AG09309 (cell line): Measurements from ENCODE around the gene SAMM50.

Source experiments
- DNase-seq: peaks from one replicate; pipeline ENCODE4 v3.0.0-alpha.2; 2010; ENCODE audit warnings: low read depth
- H3K4me3 ChIP-seq: 2 replicates; pipeline ENCODE4 v1.5.1; 2011; ENCODE audit warnings: mild to moderate bottlenecking, low read depth, low read length, moderate library complexity; ENCODE audit not compliant: control insufficient read depth
- TF ChIP-seq, protein P1 (sequence below): IDR thresholded peaks from 2 replicates; pipeline ENCODE4 v1.5.1; 2011; ENCODE audit warnings: mild to moderate bottlenecking, low read depth, low read length, inconsistent platforms; ENCODE audit not compliant: insufficient read depth, control insufficient read depth; ENCODE audit errors: missing control alignments

Gene SAMM50

DNA sequence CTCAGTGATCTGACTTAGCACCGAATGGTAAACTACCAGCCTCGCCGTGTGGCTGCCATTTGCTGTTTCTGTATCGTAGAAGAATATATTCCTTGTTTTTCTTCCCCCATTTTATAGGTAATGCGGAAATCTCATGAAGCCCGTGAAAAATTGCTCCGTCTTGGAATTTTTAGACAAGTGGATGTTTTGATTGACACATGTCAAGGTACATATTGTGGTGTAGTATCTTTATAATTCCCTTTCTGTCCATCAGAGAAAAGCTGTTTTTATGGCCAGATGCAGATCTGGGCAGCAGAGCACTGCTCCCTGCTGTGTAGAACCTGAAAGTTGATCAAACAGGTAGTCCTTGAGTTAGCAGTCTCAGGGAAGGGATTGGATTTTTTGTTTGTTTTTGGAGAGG lies 13.4 kb downstream of the SAMM50 start:
- no peak for DNase-seq
- no peak overlapping the region for H3K4me3 ChIP-seq
- TF ChIP-seq, protein P1, sequence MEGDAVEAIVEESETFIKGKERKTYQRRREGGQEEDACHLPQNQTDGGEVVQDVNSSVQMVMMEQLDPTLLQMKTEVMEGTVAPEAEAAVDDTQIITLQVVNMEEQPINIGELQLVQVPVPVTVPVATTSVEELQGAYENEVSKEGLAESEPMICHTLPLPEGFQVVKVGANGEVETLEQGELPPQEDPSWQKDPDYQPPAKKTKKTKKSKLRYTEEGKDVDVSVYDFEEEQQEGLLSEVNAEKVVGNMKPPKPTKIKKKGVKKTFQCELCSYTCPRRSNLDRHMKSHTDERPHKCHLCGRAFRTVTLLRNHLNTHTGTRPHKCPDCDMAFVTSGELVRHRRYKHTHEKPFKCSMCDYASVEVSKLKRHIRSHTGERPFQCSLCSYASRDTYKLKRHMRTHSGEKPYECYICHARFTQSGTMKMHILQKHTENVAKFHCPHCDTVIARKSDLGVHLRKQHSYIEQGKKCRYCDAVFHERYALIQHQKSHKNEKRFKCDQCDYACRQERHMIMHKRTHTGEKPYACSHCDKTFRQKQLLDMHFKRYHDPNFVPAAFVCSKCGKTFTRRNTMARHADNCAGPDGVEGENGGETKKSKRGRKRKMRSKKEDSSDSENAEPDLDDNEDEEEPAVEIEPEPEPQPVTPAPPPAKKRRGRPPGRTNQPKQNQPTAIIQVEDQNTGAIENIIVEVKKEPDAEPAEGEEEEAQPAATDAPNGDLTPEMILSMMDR = no peak

DNA sequence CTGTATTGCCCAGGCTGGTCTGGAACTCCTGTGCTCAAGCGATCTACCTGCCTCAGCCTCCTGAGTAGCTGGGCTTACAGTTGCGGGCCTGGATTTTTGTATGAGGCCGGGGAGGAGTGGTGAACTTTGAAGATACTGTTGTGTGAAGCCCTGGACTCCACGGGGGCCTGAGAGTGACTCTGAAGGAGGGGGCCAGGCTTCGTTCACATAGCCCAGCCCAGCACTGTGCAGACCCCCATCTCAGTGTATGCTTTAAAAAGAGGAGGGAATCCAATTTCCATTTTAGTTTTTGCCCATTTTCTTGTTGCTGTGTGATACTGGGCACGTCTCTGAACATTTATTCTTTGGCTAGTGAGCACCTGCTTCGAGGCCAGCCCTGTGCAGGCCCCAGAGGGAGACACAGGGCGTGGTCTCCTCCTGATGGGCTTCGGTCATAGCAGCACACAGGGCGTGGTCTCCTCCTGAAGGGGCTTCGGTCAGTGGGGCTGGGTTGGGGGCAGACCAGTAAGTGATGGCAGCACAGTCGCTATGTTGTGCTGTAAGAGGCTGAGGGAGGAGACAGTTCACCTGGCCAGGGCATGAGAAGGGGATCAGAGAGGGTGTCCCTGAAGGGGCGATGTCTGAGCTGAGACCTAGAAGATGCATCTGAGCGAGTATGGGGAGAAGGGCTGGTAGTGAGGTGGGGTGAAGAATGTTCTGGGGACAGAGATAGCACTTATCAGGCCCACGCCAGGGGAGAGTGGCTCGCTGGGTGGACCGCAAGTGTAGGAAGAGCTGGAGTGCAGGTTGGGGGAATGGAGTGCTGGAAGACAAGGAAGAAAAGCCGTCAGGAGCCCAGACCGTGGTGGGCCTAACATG lies 14.0 kb downstream of the SAMM50 start:
- H3K4me3 ChIP-seq = no peak overlapping the region
- no peak for DNase-seq
- TF ChIP-seq, protein P1 = no peak

DNA sequence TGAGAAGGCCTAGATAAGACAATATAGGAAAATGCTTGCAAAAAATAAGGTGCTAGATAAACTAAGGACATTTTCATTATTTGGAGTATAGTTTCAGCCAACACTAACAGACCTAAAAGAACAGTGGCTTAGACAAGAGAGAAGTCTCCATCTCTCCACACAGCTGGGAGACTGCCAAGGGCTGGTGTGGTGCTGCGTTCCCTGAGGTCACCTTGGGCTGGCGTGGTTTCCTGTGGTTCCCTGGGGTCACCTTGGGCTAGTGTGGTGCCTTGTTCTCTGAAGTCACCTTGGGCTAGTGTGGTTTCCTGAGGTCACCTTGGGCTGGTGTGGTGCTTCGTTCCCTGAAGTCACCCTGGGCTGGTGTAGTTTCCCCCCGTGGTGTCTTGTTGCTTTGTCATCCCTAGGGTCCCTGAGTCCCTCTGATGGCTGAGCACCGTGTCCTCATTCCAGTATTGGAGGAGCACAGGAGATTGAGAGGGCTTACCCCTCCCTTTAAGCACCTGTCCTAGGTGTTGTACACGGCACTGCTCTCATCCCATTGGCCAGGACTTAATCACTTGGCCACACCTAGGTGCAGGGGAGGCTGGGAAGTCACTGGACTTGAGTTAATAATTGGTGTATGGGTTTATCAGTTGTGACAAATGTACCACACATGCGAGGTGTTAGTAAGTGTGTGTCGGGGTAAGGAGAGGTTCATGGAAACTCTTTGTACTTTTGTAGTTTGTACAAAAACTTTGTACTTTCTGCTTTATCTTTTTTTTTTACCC lies 14.9 kb downstream of the SAMM50 start:
- no peak overlapping the region for H3K4me3 ChIP-seq
- DNase-seq = no peak
- TF ChIP-seq, protein P1 = no peak

DNA sequence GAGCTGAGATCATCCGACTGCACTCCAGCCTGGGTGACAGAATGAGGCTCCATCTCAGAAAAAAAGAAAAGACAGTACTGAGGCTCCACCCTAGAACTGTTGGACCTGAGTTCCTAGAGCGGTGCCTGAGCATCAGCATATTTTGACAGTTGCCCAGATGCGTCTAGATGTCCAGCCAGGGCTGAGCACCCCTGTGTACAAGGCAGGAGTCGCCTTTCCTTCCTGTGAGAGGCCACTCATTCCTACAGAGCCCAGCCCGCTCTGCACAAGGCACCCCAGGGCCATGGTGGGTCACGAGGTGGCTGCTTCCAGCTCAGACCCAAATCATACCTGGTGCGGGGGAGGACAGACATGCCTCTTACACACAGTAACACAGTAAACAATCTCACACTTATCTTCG lies 15.9 kb downstream of the SAMM50 start:
- H3K4me3 ChIP-seq = no peak overlapping the region
- no peak for DNase-seq
- TF ChIP-seq, protein P1 = no peak

DNA sequence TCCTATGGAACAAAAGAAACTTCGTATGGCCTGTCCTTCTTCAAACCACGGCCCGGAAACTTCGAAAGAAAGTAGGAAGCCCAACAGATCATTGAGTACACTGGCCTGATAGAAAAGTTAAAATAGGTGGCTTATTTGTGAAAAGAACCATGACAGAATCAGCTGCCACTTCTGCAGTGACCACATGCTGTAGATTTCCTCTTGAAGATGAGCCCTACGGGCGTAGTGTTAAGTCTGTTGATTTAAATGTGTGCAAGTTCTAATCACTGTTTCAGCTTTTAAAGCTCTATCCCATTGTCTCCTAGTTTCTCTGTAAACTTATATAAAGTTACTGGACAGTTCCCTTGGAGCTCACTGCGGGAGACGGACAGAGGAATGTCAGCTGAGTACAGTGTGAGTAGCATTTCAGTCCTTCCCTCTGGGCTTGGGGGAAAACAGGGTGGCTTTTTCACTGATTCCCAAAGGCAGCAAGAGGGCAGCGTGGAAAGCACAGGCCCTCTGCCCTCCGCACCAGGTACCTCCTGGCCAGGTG lies 17.8 kb downstream of the SAMM50 start:
- no peak overlapping the region for H3K4me3 ChIP-seq
- TF ChIP-seq, protein P1 = no peak
- DNase-seq = no peak

DNA sequence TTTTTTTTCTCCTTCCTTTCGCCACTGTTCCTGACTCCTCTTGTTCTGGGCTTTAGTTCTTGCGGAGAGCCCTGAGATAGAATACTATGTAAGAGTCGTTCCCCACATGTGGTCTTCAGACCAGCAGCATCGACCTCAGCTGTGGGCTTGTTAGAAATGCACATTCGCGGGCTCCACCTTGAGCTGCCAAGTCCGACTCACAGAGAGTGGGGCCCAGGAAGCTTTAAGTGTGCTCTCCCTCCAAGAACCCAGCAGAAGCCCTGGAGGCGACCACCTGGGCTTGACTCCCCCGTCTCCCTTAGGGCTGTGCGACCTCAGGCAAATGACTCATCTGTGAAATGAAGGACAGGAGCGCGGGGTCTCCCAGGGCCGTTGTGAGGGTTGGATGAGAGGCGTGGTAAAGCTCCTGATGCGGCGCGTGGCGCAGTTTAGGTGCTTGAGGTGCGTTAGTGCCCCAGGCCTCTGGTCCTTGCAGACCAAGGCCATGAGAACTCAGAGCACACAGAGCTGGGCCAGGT lies 18.8 kb downstream of the SAMM50 start:
- no peak overlapping the region for H3K4me3 ChIP-seq
- TF ChIP-seq, protein P1 = no peak
- no peak for DNase-seq
